ENCODE data around the gene TULP4.

GRCh38 chr6:158505194-158505593 lies 192.9 kb downstream of the TULP4 start:
- TF ChIP-seq CTCF (conservative IDR thresholded peaks at IDR 0.05; ENCODE audit: low read length) (no peak), EZH2phosphoT487 (IDR thresholded peaks at IDR 0.05; ENCODE audit: borderline replicate concordance) (no peak)

All from Loucy (cell line).